ENCODE data around the gene AHCYL2.

DNA sequence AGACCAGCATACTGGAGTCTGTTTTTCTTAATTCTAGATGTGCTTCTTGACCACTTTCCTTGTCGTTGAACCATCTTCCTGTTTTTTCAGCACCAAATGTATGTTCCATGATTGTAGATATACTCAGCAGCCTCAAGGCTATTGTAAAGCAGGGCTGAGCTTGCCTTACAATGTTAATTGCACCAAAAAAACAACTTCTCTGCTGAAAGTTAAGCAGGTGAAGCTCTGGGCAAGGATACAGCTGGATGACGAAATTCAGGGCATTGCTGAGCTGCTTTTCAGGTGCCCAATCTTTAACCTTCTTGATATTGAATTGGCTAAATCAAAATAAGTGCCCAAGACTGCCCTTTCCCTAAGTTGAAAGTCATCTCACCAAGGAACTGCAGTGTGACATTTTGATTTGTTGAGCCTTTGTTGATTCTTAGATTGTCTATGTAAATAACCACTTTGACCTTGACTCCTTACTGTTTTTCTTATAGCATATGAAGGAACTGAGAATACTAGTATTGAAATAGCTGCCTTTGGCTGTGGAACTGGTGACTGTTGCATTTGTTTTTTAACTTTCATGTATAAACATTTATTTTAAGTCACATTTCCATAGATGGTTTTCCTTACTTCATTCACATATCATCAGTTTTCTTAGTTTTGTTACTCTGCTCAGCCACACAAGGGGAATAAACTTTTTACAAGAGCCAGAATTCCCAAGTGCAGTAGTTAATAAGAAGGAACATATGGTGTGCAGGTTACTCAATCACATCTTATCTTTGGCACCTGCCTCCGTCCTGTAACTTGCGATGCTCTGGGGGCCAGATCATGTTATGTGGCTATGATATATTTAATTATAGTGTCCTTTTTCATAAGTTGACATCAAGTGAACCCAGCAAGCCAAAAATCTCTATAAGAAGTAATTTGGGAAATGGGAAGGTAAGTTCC is 3.1 kb downstream of the AHCYL2 start:
- TF ChIP-seq TCF7 (CRISPR knock-in tag; IDR thresholded peaks at IDR 0.05; ENCODE audit: low read depth) (no peak), ZNF263 (CRISPR knock-in tag; IDR thresholded peaks at IDR 0.05; ENCODE audit: low read depth) (no peak), SMAD4 (CRISPR knock-in tag; IDR thresholded peaks at IDR 0.05) (no peak), RORB (CRISPR knock-in tag; IDR thresholded peaks at IDR 0.05) (no peak), EMX1 (CRISPR knock-in tag; IDR thresholded peaks at IDR 0.05) (no peak), FOXK1 (CRISPR knock-in tag; IDR thresholded peaks at IDR 0.05) (no peak), TP53 (CRISPR knock-in tag; IDR thresholded peaks at IDR 0.05) (no peak), TEAD4 (CRISPR knock-in tag; IDR thresholded peaks at IDR 0.05) (no peak)
- TF ChIP-seq, protein P1, sequence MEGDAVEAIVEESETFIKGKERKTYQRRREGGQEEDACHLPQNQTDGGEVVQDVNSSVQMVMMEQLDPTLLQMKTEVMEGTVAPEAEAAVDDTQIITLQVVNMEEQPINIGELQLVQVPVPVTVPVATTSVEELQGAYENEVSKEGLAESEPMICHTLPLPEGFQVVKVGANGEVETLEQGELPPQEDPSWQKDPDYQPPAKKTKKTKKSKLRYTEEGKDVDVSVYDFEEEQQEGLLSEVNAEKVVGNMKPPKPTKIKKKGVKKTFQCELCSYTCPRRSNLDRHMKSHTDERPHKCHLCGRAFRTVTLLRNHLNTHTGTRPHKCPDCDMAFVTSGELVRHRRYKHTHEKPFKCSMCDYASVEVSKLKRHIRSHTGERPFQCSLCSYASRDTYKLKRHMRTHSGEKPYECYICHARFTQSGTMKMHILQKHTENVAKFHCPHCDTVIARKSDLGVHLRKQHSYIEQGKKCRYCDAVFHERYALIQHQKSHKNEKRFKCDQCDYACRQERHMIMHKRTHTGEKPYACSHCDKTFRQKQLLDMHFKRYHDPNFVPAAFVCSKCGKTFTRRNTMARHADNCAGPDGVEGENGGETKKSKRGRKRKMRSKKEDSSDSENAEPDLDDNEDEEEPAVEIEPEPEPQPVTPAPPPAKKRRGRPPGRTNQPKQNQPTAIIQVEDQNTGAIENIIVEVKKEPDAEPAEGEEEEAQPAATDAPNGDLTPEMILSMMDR (IDR thresholded peaks at IDR 0.05) = no peak
- TF ChIP-seq, protein P2, sequence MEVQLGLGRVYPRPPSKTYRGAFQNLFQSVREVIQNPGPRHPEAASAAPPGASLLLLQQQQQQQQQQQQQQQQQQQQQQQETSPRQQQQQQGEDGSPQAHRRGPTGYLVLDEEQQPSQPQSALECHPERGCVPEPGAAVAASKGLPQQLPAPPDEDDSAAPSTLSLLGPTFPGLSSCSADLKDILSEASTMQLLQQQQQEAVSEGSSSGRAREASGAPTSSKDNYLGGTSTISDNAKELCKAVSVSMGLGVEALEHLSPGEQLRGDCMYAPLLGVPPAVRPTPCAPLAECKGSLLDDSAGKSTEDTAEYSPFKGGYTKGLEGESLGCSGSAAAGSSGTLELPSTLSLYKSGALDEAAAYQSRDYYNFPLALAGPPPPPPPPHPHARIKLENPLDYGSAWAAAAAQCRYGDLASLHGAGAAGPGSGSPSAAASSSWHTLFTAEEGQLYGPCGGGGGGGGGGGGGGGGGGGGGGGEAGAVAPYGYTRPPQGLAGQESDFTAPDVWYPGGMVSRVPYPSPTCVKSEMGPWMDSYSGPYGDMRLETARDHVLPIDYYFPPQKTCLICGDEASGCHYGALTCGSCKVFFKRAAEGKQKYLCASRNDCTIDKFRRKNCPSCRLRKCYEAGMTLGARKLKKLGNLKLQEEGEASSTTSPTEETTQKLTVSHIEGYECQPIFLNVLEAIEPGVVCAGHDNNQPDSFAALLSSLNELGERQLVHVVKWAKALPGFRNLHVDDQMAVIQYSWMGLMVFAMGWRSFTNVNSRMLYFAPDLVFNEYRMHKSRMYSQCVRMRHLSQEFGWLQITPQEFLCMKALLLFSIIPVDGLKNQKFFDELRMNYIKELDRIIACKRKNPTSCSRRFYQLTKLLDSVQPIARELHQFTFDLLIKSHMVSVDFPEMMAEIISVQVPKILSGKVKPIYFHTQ (CRISPR knock-in tag; IDR thresholded peaks at IDR 0.05) = no peak
- TF ChIP-seq, protein P3, sequence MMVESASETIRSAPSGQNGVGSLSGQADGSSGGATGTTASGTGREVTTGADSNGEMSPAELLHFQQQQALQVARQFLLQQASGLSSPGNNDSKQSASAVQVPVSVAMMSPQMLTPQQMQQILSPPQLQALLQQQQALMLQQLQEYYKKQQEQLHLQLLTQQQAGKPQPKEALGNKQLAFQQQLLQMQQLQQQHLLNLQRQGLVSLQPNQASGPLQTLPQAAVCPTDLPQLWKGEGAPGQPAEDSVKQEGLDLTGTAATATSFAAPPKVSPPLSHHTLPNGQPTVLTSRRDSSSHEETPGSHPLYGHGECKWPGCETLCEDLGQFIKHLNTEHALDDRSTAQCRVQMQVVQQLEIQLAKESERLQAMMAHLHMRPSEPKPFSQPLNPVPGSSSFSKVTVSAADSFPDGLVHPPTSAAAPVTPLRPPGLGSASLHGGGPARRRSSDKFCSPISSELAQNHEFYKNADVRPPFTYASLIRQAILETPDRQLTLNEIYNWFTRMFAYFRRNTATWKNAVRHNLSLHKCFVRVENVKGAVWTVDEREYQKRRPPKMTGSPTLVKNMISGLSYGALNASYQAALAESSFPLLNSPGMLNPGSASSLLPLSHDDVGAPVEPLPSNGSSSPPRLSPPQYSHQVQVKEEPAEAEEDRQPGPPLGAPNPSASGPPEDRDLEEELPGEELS (CRISPR knock-in tag; IDR thresholded peaks at IDR 0.05) = no peak
- TF ChIP-seq, protein P4, sequence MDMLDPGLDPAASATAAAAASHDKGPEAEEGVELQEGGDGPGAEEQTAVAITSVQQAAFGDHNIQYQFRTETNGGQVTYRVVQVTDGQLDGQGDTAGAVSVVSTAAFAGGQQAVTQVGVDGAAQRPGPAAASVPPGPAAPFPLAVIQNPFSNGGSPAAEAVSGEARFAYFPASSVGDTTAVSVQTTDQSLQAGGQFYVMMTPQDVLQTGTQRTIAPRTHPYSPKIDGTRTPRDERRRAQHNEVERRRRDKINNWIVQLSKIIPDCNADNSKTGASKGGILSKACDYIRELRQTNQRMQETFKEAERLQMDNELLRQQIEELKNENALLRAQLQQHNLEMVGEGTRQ (CRISPR knock-in tag; IDR thresholded peaks at IDR 0.05) = no peak
